Measurements from ENCODE around the gene PPM1G.
"Not testable (repeated sequence)": the region's sequence is repeated elsewhere in the genome, so short reads cannot be mapped to it uniquely, and the experiment has no call there.

PPM1G gene, protein sequence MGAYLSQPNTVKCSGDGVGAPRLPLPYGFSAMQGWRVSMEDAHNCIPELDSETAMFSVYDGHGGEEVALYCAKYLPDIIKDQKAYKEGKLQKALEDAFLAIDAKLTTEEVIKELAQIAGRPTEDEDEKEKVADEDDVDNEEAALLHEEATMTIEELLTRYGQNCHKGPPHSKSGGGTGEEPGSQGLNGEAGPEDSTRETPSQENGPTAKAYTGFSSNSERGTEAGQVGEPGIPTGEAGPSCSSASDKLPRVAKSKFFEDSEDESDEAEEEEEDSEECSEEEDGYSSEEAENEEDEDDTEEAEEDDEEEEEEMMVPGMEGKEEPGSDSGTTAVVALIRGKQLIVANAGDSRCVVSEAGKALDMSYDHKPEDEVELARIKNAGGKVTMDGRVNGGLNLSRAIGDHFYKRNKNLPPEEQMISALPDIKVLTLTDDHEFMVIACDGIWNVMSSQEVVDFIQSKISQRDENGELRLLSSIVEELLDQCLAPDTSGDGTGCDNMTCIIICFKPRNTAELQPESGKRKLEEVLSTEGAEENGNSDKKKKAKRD

DNA sequence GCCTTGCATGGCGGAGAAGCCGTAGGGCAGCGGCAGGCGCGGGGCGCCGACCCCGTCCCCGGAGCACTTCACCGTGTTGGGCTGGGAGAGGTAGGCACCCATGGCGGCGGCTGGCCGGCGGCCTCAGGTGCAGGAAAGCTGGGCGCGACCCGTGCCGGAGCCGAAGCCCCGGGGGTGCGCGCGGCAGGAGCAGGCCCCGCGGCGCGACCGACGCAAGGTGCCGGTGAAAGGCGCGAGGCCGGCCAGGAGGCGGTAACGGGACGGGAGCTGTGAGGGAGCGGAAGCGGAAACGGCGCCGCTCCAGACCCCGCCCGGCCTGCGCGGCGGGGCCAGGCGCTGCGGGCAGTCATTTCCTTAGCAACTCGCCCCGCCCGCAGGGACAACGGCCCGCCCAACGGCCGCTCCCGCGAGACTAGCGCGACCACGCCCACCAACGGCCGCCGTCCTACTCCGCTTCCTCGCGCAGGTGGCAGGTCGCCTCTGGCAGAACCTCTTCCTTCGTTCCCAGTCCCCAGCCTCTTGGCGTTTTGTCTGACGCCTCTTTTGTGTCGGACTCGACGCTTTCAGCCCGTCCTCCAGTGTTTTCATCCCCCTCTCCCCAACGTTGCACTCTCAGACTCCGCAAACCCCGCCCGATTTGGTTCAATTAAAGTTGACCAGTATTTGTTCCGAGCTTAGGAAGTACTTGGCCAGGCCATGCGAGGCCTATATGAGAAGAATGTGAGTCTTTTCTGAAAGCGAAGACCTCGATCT lies at the start of gene PPM1G:
TSS of gene PPM1G (minus strand) at position 271 of the 753 bp plus-strand sequence. CDS start at position 102, 169 bp downstream.
- DNase-seq (ENCODE audit: low read depth in 2 of 2): peak; percentile 95 to 97

DNA sequence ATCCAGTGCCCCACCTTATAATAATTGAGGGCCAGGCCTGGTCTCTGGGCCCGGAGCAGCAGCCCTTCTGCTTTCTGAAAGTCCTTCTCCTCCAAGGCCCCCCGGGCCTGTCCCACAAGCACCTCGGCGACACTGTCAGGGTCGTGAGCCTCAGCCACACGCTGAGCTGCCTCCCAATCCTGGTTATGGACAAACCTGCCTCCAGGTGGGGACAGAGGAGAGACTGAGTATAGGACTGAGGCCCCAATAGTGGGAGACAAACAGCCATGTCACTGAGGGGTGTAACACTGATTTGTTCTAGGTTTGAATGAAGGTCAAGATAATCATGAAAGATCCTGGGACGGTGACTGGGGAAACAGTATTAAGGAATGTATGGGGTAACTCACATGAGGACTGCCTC lies 44.6 kb upstream of the PPM1G start:
- DNase-seq (ENCODE audit: low read depth in 2 of 2): no peak

- no peak for DNase-seq (ENCODE audit: low read depth in 2 of 2)
Measured at GRCh38 chr2:27451095-27451494, 41.7 kb upstream of the PPM1G start.

DNA sequence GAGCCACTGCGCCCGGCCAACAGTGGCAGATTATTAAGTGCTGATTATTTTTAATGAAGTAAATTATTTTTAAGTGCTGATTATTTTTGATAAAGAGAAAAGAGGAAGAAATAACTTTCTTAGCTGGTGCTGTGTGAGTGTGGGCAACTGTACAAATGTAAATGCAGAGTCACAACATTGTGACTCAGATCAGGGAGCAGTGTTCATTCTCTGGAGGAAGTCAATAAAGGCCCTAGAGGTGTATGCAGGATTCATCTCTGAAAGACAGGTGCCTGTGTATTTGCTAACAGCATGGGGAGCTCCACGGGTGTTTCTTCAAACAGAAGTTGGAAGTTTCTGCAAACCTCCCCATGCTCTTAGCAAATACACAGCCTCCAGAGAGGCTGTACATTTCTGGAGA lies 39.0 kb upstream of the PPM1G start:
- no peak for DNase-seq (ENCODE audit: low read depth in 2 of 2)

GRCh38 chr2:27446057-27446456 lies 36.7 kb upstream of the PPM1G start:
- DNase-seq (ENCODE audit: low read depth in 2 of 2): no peak

DNA sequence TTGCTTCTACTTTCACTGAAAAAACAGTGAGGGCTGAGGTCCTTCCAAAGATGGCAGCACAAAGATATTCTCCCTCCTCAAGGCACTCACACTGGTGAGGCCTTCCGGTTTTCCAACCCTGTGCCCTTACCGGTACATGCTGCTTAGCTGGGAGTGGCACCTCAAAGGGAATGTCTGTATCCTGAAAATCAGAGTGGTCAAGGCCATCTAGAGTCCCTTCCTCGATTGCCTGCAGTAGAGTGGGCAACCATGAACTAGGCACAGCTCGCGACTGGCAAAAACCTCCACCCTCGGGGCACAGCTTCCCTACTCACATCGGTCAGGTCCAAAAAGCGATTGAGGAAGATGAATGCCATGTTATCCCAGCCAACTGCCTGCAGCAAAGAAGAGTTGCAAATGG lies 36.2 kb upstream of the PPM1G start:
- no peak for DNase-seq (ENCODE audit: low read depth in 2 of 2)

GRCh38 chr2:27445155-27445554 lies 35.8 kb upstream of the PPM1G start:
- DNase-seq (ENCODE audit: low read depth in 2 of 2): no peak

GRCh38 chr2:27442920-27443282 lies 33.5 kb upstream of the PPM1G start:
- DNase-seq (ENCODE audit: low read depth in 2 of 2): no peak

GRCh38 chr2:27441958-27442919 lies 32.8 kb upstream of the PPM1G start, which contains the start of gene KRTCAP3:
Gene KRTCAP3 (plus strand): TSS chr2:27442381. CDS start chr2:27442413, 32 bp downstream.
- peak; percentile 32 to 34 for DNase-seq (ENCODE audit: low read depth in 2 of 2)

GRCh38 chr2:27441226-27441926 lies 32.0 kb upstream of the PPM1G start:
- no peak for DNase-seq (ENCODE audit: low read depth in 2 of 2)

GRCh38 chr2:27435628-27436027 lies 26.2 kb upstream of the PPM1G start:
- no peak for DNase-seq (ENCODE audit: low read depth in 2 of 2)

DNA sequence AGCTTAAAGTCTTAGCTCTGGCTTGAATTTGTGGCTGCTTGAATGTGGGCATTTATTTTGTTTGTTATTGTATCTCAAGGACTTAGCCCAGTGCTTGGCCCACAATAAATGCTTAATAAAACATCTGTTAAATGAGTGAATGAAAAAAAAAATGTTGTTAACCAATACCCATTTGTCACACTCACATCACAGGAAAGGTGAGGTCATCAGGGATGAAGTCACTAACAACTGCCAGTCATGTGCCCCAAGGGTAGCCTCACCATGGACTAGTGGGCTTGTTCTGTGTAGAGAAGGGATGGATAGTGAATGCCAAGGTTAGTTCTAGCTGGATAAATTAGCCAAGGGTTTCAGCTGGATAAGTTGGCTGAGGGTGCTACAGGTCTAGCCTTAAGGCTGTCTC lies 22.0 kb upstream of the PPM1G start:
- no peak for DNase-seq (ENCODE audit: low read depth in 2 of 2)

- peak; percentile 40 to 58 for DNase-seq (ENCODE audit: low read depth in 2 of 2)
Measured at GRCh38 chr2:27428978-27429541, 19.7 kb upstream of the PPM1G start.

- DNase-seq (ENCODE audit: low read depth in 2 of 2): peak; percentile 83 to 93
Measured at GRCh38 chr2:27428213-27428977, 19.0 kb upstream of the PPM1G start, which contains the start of gene NRBP1. Gene NRBP1 (plus strand): TSS chr2:27428631. CDS start chr2:27433274, 4,643 bp downstream.

DNA sequence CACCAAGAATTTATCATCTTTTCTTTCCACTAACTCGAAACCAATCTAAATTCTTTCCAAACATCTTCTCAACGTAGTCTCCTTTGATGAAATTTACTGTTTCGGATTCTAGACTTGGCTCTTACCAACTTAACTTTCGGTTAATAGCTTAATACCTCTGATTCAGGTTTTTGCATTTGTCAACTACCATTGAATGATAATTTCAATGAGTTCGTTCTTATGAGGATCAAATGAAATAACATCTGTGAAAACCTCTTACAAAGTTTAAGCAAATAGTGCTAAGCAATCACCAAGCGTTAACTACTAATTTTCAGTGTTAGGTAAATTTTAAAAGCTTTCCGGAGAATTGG lies 18.4 kb upstream of the PPM1G start:
- no peak for DNase-seq (ENCODE audit: low read depth in 2 of 2)

DNA sequence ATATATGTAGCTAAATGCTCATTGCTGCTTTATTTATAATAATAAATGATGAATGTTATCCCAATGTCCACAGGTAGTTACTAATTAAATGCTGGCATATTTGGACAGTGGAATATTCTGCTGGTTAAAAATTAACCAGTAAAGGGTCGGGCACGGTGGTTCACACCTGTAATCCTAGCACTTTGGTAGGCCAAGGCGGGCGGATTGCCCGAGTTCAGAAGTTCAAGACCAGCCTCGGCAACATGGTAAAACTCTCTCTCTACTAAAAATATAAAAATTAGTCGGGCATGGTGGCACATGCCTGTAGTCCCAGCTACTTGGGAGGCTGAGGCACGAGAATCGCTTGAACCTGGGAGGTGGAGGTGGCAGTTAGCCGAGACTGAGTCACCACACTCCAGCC lies 15.6 kb upstream of the PPM1G start:
- not testable (repeated sequence) for DNase-seq (ENCODE audit: low read depth in 2 of 2)

DNA sequence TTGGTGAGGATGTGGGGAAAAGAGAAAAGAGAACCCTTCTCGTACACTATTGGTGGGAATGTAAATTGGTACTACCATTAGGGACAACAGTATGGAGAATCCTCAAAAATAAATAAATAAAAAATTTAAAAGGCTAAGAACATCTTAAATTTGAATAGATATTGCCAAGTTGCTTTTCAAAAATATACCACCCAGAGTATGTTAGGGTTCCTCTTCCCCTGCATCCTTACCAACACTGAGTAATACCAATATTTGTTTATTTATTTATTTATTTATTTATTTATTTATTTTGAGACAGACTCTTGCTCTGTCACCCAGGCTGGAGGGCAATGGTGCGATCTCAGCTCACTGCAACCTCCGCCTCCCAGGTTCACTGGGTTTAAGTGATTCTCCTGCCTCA lies 13.6 kb upstream of the PPM1G start:
- DNase-seq (ENCODE audit: low read depth in 2 of 2): no peak

DNA sequence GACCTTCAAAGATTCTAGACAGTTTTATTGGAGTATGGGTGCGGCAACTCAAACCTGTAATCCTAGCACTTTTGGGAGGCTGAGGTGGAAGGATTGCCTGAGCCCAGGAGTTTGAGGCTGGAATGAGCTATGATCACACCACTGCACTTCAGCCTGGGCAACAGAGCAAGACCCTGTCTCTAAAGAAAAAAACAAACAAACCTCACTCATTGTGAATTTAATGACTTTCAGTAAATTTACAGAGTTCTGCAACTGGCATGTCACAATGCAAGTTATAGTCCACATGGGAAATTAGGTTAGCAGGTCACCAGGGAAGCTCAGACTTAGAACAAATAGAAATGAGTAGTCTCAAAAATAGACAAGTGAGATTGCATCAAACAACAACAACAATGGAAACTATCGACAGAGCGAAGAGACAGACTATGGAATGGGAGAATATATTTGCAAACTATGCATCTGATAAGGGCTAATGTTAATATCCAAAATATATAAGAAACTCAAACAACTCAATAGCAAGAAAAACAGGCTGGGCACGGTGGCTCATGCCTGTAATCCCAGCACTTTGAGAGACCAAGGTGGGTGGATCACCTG lies 12.4 kb upstream of the PPM1G start:
- DNase-seq (ENCODE audit: low read depth in 2 of 2): no peak

DNA sequence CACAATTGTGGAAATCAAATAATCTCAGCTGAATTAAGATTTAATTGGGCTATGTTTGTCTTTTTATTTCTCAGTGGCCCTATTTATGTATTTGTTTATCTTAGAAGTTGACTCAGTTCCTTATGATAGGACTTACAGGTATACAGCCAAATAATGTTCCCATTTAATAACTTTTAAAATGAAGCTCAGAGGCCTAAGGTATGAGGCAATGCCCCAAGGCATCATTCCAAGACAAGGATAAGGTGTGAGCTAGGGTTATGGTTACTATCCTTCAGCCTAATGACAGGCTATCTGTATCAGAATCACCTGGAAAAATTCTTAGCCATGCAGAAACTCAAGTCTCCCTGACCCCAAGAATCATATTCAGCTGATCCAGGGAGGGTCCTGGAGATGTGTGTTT lies 11.6 kb upstream of the PPM1G start:
- DNase-seq (ENCODE audit: low read depth in 2 of 2): no peak

Measured in stimulated activated CD4-positive, alpha-beta T cell treated with anti-CD3 and anti-CD28 coated beads, Interleukin-1b, Interleukin-23, amount 100 ng/mL, for 4 hours (primary cell).